ENCODE data around the gene RAP1GAP2.
"Not testable (repeated sequence)": the region's sequence is repeated elsewhere in the genome, so short reads cannot be mapped to it uniquely, and the experiment has no call there.

The RAP1GAP2 gene

GRCh38 chr17:2965621-2966595 is 169.7 kb downstream of the RAP1GAP2 start:
- DNase-seq (ENCODE audit: low spot score), result no peak

GRCh38 chr17:2967515-2967914 is 171.3 kb downstream of the RAP1GAP2 start:
- DNase-seq (ENCODE audit: low spot score), result no peak

- no peak for DNase-seq (ENCODE audit: low spot score)
Observed at GRCh38 chr17:2971851-2972250, 175.6 kb downstream of the RAP1GAP2 start.

- no peak for DNase-seq (ENCODE audit: low spot score)
Observed at GRCh38 chr17:2972749-2973148, 176.5 kb downstream of the RAP1GAP2 start.

- no peak for DNase-seq (ENCODE audit: low spot score)
Observed at GRCh38 chr17:2974347-2974746, 178.1 kb downstream of the RAP1GAP2 start.

- DNase-seq (ENCODE audit: low spot score), result no peak
Observed at GRCh38 chr17:2975469-2975958, 179.3 kb downstream of the RAP1GAP2 start.

GRCh38 chr17:2977157-2977556 is 180.9 kb downstream of the RAP1GAP2 start:
- DNase-seq (ENCODE audit: low spot score), result no peak

- DNase-seq (ENCODE audit: low spot score), result no peak
Observed at GRCh38 chr17:2978116-2978515, 181.9 kb downstream of the RAP1GAP2 start.

- DNase-seq (ENCODE audit: low spot score), result no peak
Observed at GRCh38 chr17:2978991-2979390, 182.8 kb downstream of the RAP1GAP2 start.

- DNase-seq (ENCODE audit: low spot score), result no peak
Observed at GRCh38 chr17:2980211-2980903, 184.1 kb downstream of the RAP1GAP2 start.

- DNase-seq (ENCODE audit: low spot score), result no peak
Observed at GRCh38 chr17:2980904-2981246, 184.6 kb downstream of the RAP1GAP2 start.

- DNase-seq (ENCODE audit: low spot score), result no peak
Observed at GRCh38 chr17:2981325-2981724, 185.1 kb downstream of the RAP1GAP2 start.

GRCh38 chr17:2982854-2983253 is 186.6 kb downstream of the RAP1GAP2 start:
- no peak for DNase-seq (ENCODE audit: low spot score)

- no peak for DNase-seq (ENCODE audit: low spot score)
Observed at GRCh38 chr17:2983255-2983654, 187.0 kb downstream of the RAP1GAP2 start.

GRCh38 chr17:2985318-2985717 is 189.1 kb downstream of the RAP1GAP2 start:
- no peak for DNase-seq (ENCODE audit: low spot score)

- no peak for DNase-seq (ENCODE audit: low spot score)
Observed at GRCh38 chr17:2986925-2987324, 190.7 kb downstream of the RAP1GAP2 start.

- DNase-seq (ENCODE audit: low spot score), result not testable (repeated sequence)
Observed at GRCh38 chr17:2989396-2989795, 193.2 kb downstream of the RAP1GAP2 start.

- no peak for DNase-seq (ENCODE audit: low spot score)
Observed at GRCh38 chr17:2989855-2990254, 193.6 kb downstream of the RAP1GAP2 start.

- DNase-seq (ENCODE audit: low spot score), result no peak
Observed at GRCh38 chr17:2990396-2990795, 194.2 kb downstream of the RAP1GAP2 start.

GRCh38 chr17:2991396-2992180 is 195.3 kb downstream of the RAP1GAP2 start:
- DNase-seq (ENCODE audit: low spot score), result not testable (repeated sequence)

- no peak for DNase-seq (ENCODE audit: low spot score)
Observed at GRCh38 chr17:2994441-2994840, 198.2 kb downstream of the RAP1GAP2 start.

- no peak for DNase-seq (ENCODE audit: low spot score)
Observed at GRCh38 chr17:2995377-2995776, 199.1 kb downstream of the RAP1GAP2 start.
